GM19467 (cell line): ENCODE measurements around the gene ARHGEF17.

Source experiments
- ATAC-seq: cut with Tn5 transposase; IDR thresholded peaks from one replicate; pipeline ENCODE4 v1.9.1; 2021; ENCODE audit warnings: mild to moderate bottlenecking, moderate library complexity; ENCODE audit not compliant: unreplicated experiment

The ARHGEF17 gene

GRCh38 chr11:73312036-73312435 is 4.0 kb downstream of the ARHGEF17 start:
- ATAC-seq, result no peak

GRCh38 chr11:73312851-73313327 is 4.8 kb downstream of the ARHGEF17 start:
- ATAC-seq, result no peak

- ATAC-seq, result no peak
These were observed 5.6 kb downstream of the ARHGEF17 start for GRCh38 chr11:73313652-73314051.

GRCh38 chr11:73314117-73314961 is 6.3 kb downstream of the ARHGEF17 start:
- ATAC-seq, result no peak

GRCh38 chr11:73315293-73316020 is 7.4 kb downstream of the ARHGEF17 start:
- no peak for ATAC-seq

GRCh38 chr11:73316422-73316821 is 8.3 kb downstream of the ARHGEF17 start:
- no peak for ATAC-seq

- ATAC-seq, result no peak
These were observed 9.3 kb downstream of the ARHGEF17 start for GRCh38 chr11:73317373-73317772.

GRCh38 chr11:73317803-73318202 is 9.7 kb downstream of the ARHGEF17 start:
- no peak for ATAC-seq

GRCh38 chr11:73318501-73319011 is 10.5 kb downstream of the ARHGEF17 start:
- no peak for ATAC-seq

- ATAC-seq, result no peak
These were observed 12.9 kb downstream of the ARHGEF17 start for GRCh38 chr11:73320763-73321603.

GRCh38 chr11:73321604-73322381 is 13.7 kb downstream of the ARHGEF17 start:
- no peak for ATAC-seq

- no peak for ATAC-seq
These were observed 14.6 kb downstream of the ARHGEF17 start for GRCh38 chr11:73322382-73323306.

- ATAC-seq, result no peak
These were observed 15.4 kb downstream of the ARHGEF17 start for GRCh38 chr11:73323464-73323863.

GRCh38 chr11:73324116-73324515 is 16.0 kb downstream of the ARHGEF17 start:
- ATAC-seq, result no peak

GRCh38 chr11:73324665-73325035 is 16.6 kb downstream of the ARHGEF17 start:
- no peak for ATAC-seq

- peak; percentile 63 for ATAC-seq
These were observed 17.2 kb downstream of the ARHGEF17 start for GRCh38 chr11:73325036-73325981.

GRCh38 chr11:73326929-73327811 is 19.1 kb downstream of the ARHGEF17 start:
- ATAC-seq, result no peak
